Adrenal gland (tissue), 19 donors: ENCODE results near the gene PALB2. TPM values are rescaled to one million over a fixed set of nuclear protein-coding genes. Genes with fewer than 3 reads are reported as not detected.

Experiments
- DNase-seq, 7 donors: peaks; one replicate each; pipeline ENCODE4 v3.0.0-alpha.2; 2019 to 2020
- H3K27ac ChIP-seq, 5 donors: fragments of 200-600 bp; sonication (generic) in 4 of 5; 1 replicate in 3 of 5; 2 replicates in 2 of 5; pipeline versions ENCODE4 v1.5.1 to v1.8.0; 2016 to 2020; ENCODE audit warnings: mild to moderate bottlenecking in 1 of 5
- H3K27me3 ChIP-seq: fragments of 200-600 bp; 2 replicates; pipeline ENCODE4 v1.8.0; 2021
- H3K36me3 ChIP-seq, 2 donors: fragments of 200-600 bp; replicated peaks in 1 of 2; 1 replicate in 1 of 2; 2 replicates in 1 of 2; pipeline versions ENCODE4 v1.5.1 to v1.8.0; 2018 to 2022
- H3K4me1 ChIP-seq, 2 donors: fragments of 200-600 bp; replicated peaks in 1 of 2; 1 replicate in 1 of 2; 2 replicates in 1 of 2; pipeline versions ENCODE4 v1.5.1 to v1.8.0; 2018 to 2021
- H3K4me3 ChIP-seq, 4 donors: fragments of 200-600 bp; sonication (generic) in 3 of 4; one replicate each; pipeline ENCODE4 v1.5.1; 2016 to 2018
- H3K9me3 ChIP-seq, 3 donors: fragments of 200-600 bp; sonication (generic) in 1 of 3; replicated peaks in 1 of 3; 1 replicate in 2 of 3; 2 replicates in 1 of 3; pipeline versions ENCODE4 v1.5.1 to v1.8.0; 2016 to 2021
- CTCF ChIP-seq, 6 experiments: fragments of 450-650 bp in 4 of 6; fragments of 200-600 bp in 2 of 6; sonication (generic) in 1 of 6; IDR thresholded peaks; 1 replicate in 5 of 6; 2 replicates in 1 of 6; pipeline versions ENCODE4 v1.5.1 to v1.8.0; 2016 to 2021; ENCODE audit warnings: antibody characterized with exemption in 6 of 6, mild to moderate bottlenecking in 2 of 6, moderate library complexity in 1 of 6
- POLR2A ChIP-seq, 2 donors: fragments of 450-650 bp; IDR thresholded peaks; one replicate each; pipeline ENCODE4 v1.6.1; 2017; ENCODE audit warnings: antibody characterized with exemption in 2 of 2, mild to moderate bottlenecking in 2 of 2, moderate library complexity in 1 of 2
- whole genome bisulfite sequencing, 4 donors: extraction: QIAGEN DNeasy Blood & Tissue Kit in 2 of 4; methylation state at CpG; one replicate each; pipeline versions ENCODE4 v1.1.5 to v1.1.7; 2013 to 2017; 5-methylcytosine and 5-hydroxymethylcytosine counted together
- intact Hi-C, 2 donors: fragments of 100-400 bp; cut with DNase I; formaldehyde crosslinking; loops; one replicate each; pipeline versions ENCODE4 v1.14.1 to v1.15.0; 2022 to 2023
- long read RNA-seq, 10 donors: library from polyadenylated mRNA in 3 of 10; unstranded in 2 of 10; stranded (forward) in 1 of 10; transcript quantifications; one replicate each; pipeline ENCODE4 v2.0.0 and lab custom pipeline, GENCODE V29; 2021 to 2026
- polyA plus RNA-seq, 3 donors: library from polyadenylated mRNA; stranded (reverse); fragments of 200-250 nt in 2 of 3; fragments of 350-450 nt in 1 of 3; fragmentation: Illumina TruSeq in 1 of 3; extraction: RNeasy Lipid Tissue Mini Kit (QIAGEN cat#74804) in 1 of 3; gene quantifications; one replicate each; pipeline ENCODE4 v1.2.3, GENCODE V29; 2013 to 2014
- total RNA-seq, 9 donors: library from RNA; depleted of rRNA in 4 of 9; stranded (reverse); fragments of >200 nt in 4 of 9; fragments of 120-200 nt in 1 of 9; fragmentation: NEBNext Ultra II Directional in 1 of 9; extraction: Animal tissue kit (Norgen Biotek cat#: 25700) in 1 of 9; gene quantifications; one replicate each; pipeline versions ENCODE4 v1.1.0 to v1.2.4, GENCODE V29; 2013 to 2023
- donor health status: healthy with polysubstance abuse.
- donor health status: Bipolar disorder and iron deficiency.
- donor health status: DM: yes; HTN: yes; CAD: no.
- donor health status: DM: no; HTN: no; CAD: no.
- donor health status: DM: no; HTN: no; CAD: no.
- donor health status: DM: yes; HTN: yes; CAD: no.

Gene PALB2
- total RNA-seq (10 to 100 TPM in 4 of 9 donors, 1 to 10 TPM in 5; 2.8 to 12.9 (median 9.8) TPM), polyA plus RNA-seq (10 to 100 TPM in 2 of 3 donors, 1 to 10 TPM in 1; 9.6 to 16.4 (median 11.8) TPM)
- long read RNA-seq, donor 1, partial matches to known transcripts: 8 of 8 reads
- long read RNA-seq, donor 1, other reads (novel, unspliced or antisense): 0 of 8 reads
- long read RNA-seq, donor 2, partial matches to known transcripts: 0 of 1 reads
- long read RNA-seq, donor 2, other reads (novel, unspliced or antisense): 0 of 1 reads
- long read RNA-seq, donor 3: 0 reads
- long read RNA-seq, donor 4, partial matches to known transcripts: 5 of 5 reads
- long read RNA-seq, donor 4, other reads (novel, unspliced or antisense): 0 of 5 reads
- long read RNA-seq, donor 5, full-length matches to known transcripts: 2 of 8 reads
- long read RNA-seq, donor 5, partial matches to known transcripts: 0 of 8 reads
- long read RNA-seq, donor 5, other reads (novel, unspliced or antisense): 6 of 8 reads
- long read RNA-seq, donor 6, partial matches to known transcripts: 3 of 3 reads
- long read RNA-seq, donor 6, other reads (novel, unspliced or antisense): 0 of 3 reads
- long read RNA-seq, donor 7: 0 reads
- long read RNA-seq, donor 8, partial matches to known transcripts: 0 of 1 reads
- long read RNA-seq, donor 8, other reads (novel, unspliced or antisense): 0 of 1 reads
- long read RNA-seq, donor 9: 0 reads
- long read RNA-seq, donor 10: 0 reads

GRCh38 chr16:23640931-23641765 lies at the start of gene PALB2, which contains the start of gene DCTN5:
Gene PALB2 (minus strand): TSS chr16:23641310. CDS start chr16:23641157, 153 bp downstream.
Gene DCTN5 (plus strand): TSS chr16:23641466. CDS start chr16:23641543, 77 bp downstream.
- H3K9me3 ChIP-seq: no peaks in the 10 kb centered on the region
- peaks cover 15 to 21% of the 10 kb centered on the region in 2 donors for H3K4me1 ChIP-seq
- H3K4me3 ChIP-seq: peak within 1 kb of the TSS; percentile 86 to 100 (median 98)
- DNase-seq: peak; percentile 90 to 97 (median 95)
- intact Hi-C loops: no loop called here
- peaks cover 0 to 48% of the 10 kb centered on the region in 2 donors for H3K36me3 ChIP-seq
- 0 to 1% (median 0%) methylated on average over 26 to 64 of the region's 64 CpGs for WGBS, 4 donors
- no peaks in the 10 kb centered on the region for H3K27me3 ChIP-seq
- peak within 1 kb of the TSS in 4 of 5 donors; percentile 75 to 94 (median 81) for H3K27ac ChIP-seq
- TF ChIP-seq CTCF (IDR thresholded peaks at IDR 0.05): no peak
- TF ChIP-seq POLR2A (IDR thresholded peaks at IDR 0.05): peak in 1 of 2 donors; percentile 52

- H3K36me3 ChIP-seq: peaks cover 0 to 45% of the 10 kb centered on the region in 2 donors
- no peaks in the 10 kb centered on the region for H3K9me3 ChIP-seq
- no peak overlapping the region for H3K4me3 ChIP-seq
- no peaks in the 10 kb centered on the region for H3K27me3 ChIP-seq
- no peak for DNase-seq
- peaks cover 0 to 4% of the 10 kb centered on the region in 2 donors for H3K4me1 ChIP-seq
- WGBS, 4 donors: 95 to 97% (median 96%) methylated on average over 24 to 36 of the region's 36 CpGs
- intact Hi-C loops: no loop called here
- no peak overlapping the region for H3K27ac ChIP-seq
- TF ChIP-seq POLR2A (IDR thresholded peaks at IDR 0.05): no peak
- TF ChIP-seq CTCF (IDR thresholded peaks at IDR 0.05): no peak
Measured at GRCh38 chr16:23689442-23690187, 48.5 kb upstream of the PALB2 start.

GRCh38 chr16:23687034-23687808 lies 46.1 kb upstream of the PALB2 start:
- H3K36me3 ChIP-seq: peaks cover 0 to 45% of the 10 kb centered on the region in 2 donors
- TF ChIP-seq POLR2A (IDR thresholded peaks at IDR 0.05) (no peak), CTCF (IDR thresholded peaks at IDR 0.05) (no peak)
- no peaks in the 10 kb centered on the region for H3K27me3 ChIP-seq
- no peak for DNase-seq
- intact Hi-C loops: no loop called here
- 91 to 97% (median 94%) methylated on average over 13 to 16 of the region's 16 CpGs for WGBS, 4 donors
- no peaks in the 10 kb centered on the region for H3K4me1 ChIP-seq
- no peaks in the 10 kb centered on the region for H3K9me3 ChIP-seq
- no peak overlapping the region for H3K4me3 ChIP-seq
- no peak overlapping the region for H3K27ac ChIP-seq
